Fibroblast of skin of scalp (primary cell): Measurements from ENCODE around the gene OXA1L.
"Not testable (repeated sequence)": the region's sequence is repeated elsewhere in the genome, so short reads cannot be mapped to it uniquely, and the experiment has no call there.

Source experiments
- DNase-seq: peaks from one replicate; pipeline ENCODE4 v3.0.0-alpha.2; 2013

The OXA1L gene

GRCh38 chr14:22769369-22769768 lies 2.9 kb downstream of the OXA1L start:
- DNase-seq = no peak

DNA sequence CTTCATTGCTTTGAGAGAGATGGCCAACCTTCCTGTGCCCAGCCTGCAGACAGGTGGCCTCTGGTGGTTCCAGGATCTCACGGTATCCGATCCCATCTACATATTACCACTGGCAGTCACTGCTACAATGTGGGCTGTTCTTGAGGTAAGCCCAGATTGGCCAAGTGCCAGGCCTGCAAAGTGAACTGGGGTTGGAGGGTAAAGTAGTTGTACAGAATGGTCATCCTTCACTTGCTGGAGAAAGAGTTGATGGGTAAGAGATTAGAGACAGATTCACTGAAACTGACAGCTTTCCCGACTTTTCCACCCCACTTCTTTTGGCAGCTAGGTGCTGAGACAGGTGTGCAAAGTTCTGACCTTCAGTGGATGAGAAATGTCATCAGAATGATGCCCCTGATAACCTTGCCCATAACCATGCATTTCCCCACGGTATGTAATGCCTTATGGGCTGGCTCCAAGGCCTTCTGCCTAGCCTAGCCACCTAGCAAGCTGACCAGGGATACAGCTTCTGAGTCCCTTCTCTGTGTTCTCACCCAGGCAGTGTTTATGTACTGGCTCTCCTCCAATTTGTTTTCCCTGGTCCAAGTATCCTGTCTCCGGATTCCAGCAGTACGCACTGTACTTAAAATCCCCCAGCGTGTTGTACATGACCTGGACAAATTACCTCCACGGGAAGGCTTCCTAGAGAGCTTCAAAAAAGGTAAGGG lies 4.1 kb downstream of the OXA1L start:
- no peak for DNase-seq

GRCh38 chr14:22772725-22773124 lies 6.2 kb downstream of the OXA1L start:
- no peak for DNase-seq

DNA sequence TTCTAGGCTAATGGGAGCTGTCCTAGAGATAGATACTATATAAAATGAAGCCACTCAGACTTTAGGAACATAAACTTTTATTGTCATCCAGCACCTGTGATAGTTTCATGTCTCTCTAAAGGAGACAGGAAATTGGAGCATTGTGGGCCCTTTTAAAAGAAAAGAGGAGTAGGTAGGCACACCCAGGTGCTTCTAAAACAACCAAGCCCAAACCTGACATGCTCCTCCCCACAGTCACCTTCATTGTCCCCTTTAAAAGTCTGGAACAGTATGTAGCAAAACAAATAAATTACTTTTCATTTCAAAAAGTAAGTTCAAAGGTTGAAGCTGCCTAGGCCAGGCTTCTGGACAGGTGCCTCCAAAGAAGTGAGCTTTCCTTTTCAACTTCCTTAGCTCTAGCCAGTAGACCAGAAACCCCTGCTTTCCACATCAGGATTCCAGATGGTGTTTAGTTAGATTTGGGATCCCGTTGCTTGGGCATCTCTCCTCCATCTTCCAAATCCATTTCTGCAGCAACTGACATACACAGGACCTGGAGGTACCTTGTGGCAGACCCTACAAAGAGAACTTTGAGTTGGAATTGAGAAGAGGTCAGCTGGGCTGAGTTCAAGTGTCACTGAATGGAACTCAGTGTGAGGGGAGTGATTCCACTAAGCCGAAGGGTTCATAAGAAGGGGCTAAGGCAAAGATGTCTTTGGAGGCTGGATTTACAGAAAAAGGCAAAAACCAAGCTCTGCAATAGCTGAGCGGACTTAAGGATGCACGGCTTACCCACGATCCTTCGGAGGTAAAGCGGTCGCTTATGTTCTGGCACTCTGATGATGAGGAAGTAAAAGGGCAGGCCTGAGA lies 6.9 kb downstream of the OXA1L start:
- no peak for DNase-seq

DNA sequence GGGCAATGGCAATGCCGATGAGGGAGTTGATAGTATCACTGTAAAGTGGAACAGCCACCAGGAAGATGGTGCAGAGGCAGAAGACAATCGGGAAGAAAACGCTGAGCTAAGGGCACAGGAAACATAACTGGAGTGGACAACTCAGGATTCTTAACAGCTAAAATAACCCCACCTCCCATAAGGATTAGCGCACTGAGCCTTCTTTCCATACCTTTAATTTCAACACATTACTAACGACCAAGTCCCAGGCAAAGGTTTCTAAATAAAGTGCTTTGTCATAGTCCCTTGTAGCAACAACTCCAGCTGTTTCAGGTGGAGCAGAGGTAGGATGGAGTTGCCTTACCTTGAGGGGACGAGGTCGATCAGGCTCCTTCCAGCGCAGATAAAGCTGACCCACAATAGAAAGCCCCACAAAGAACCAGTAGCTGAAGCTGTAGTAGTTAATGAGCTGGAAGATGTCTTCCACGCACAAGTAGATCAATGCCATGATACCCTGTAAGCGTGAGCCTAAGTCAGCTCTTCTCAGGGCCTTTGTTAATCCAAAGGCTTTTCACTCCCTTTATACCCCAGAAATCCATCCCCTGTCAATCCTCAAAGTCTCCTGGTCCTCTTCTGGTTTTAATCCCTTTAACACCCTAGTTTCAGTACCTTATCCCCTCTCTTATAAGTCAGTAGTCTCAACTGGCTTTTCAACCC lies 7.7 kb downstream of the OXA1L start:
- DNase-seq = no peak

- no peak for DNase-seq
Measured at GRCh38 chr14:22776215-22776614, 9.7 kb downstream of the OXA1L start.

- not testable (repeated sequence) for DNase-seq
Measured at GRCh38 chr14:22776849-22777248, 10.4 kb downstream of the OXA1L start.

GRCh38 chr14:22778084-22778483 lies 11.6 kb downstream of the OXA1L start:
- no peak for DNase-seq

- no peak for DNase-seq
Measured at GRCh38 chr14:22780105-22780679, 13.7 kb downstream of the OXA1L start.

GRCh38 chr14:22780941-22781300 lies 14.4 kb downstream of the OXA1L start:
- DNase-seq = no peak

DNA sequence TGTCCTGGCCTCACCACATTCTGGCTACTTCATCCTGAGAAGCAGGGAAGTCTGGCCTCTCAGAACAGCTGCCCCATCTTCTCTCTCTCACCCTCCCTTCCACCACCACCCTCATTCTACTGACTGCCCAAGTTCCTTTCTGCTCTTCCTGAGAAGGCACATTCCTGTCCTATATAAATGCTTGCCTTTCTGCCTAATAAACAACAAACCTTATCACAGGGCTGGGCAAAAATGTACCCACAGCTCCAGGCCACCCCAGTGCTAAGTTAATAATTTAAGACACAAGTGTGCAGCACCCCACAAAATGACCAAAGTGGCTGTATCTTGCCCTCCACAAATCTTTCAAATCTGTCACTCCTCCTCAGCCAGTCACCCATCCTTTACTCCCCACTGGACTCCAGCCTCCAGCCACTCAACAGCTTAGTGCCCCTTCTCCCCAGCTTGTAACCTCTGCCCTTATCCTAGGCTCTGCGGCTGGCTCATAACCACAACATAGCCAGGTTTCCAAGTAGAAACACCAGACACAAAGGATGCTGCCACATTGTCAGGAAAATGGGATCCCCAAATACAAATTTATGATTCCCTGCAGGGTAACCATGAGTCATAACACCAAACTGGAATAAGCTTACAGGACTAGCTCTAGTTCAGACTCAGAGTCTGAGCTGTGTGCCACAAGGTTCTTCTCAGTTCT lies 15.0 kb downstream of the OXA1L start:
- DNase-seq = peak; percentile 13

DNA sequence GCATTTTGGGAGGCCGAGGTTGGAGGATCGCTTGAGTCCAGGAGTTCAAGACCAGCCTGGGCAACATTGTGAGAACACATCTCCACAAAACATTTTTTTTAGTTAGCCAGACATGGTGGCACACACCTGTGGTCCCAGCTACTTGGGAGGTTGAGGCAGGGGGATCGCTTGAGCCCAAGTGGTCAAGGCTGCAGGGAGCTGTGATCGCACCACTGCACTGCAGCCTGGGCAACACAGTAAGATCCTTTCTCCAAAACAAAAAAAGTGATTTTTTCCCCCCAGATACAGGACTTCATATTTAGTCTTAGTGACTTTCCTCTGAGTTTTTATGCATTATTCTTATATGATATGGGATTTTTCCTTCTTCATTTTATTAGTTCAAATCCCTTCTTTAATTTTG lies 20.2 kb downstream of the OXA1L start:
- no peak for DNase-seq

DNA sequence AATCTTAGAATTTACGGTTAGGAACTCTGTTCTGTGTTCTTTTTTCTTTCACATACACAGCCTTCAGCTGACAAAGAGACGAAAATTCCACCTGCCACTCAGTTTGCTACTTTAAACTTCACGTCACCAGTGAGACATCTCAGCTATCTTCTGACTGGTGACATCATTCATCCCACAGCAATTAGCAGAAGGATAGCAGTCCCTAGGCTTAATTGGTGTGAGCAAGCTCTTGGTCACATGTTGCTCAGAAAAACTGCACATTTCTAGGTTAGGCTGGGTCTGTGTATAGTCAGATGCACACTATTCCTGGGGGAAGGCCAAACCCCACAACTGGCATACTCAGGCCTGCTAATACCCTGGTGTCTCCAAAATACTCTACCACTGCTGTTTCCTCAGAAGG lies 24.8 kb downstream of the OXA1L start:
- DNase-seq = peak; percentile 42

DNA sequence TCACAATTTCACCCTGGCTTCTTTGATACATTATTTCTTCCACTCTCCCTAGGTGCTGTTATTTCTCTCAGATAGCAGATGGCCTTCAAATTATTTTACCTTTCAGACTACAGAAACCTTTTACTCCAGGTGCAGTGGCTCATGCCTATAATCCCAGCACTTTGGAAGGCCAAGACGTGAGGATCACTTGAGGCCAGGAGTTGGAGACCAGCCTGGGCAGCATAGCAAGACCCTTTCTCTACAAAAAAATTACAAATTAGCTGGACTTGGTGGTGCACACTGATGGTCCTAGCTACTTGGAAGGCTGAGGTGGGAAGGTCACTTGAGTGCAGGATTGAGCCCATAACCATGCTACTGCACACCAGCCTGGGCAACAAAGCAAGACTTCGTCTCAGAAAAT lies 25.7 kb downstream of the OXA1L start:
- no peak for DNase-seq

DNA sequence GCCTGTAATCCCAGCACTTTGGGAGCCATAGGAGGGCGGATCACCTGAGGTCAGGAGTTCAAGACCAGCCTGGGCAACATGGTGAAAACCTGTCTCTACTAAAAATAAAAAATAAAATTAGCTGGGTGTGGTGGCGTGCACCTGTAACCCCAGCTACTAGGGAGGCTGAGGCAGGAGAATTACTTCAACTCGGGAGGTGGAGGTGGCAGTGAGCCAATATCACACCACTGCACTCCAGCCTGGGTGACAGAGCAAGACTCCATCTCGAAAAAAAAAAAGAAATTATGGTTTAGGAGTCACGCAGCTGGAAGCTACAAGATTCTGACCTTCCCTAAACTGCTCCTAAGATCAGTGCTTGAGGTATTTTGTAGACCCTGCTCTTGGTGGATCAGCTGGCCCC lies 27.1 kb downstream of the OXA1L start:
- not testable (repeated sequence) for DNase-seq

DNA sequence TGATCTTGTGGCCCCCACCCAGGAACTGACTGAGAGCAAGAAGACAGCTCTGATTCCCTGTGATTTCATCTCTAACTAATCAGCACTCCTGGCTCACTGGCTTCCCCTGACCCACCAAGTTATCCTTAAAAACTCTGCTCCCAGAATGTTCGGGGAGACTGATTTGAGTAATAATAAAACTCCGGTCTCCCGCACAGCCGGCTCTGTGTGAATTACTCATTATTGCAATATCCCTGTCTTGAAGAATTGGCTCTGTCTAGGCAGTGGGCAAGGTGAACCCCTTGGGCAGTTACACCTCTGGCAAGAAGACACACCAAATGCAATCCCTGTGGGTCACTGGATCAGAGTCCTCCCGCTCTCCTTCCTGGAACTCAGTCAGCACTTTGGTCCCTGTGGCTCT lies 27.5 kb downstream of the OXA1L start:
- no peak for DNase-seq

DNA sequence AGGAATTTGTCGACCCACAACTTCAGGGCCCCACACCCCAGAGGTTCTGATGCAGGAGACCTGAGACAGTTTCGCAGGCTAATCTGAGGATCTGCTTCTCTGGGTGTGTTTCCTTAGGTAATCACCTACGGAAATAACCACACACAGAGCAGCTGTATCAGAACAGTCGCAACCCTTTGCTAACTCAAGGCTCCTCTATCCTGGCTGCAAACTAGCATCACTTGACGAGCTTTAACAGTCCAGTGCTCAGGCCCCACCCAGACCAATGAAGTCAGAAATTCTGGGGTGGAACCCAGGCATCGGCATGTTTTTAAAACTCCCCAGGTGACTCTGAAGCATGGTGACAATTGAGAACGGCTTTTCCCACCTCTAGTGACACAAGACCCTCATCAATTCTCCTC lies 28.1 kb downstream of the OXA1L start:
- DNase-seq = no peak

GRCh38 chr14:22796087-22796707 lies 29.7 kb downstream of the OXA1L start:
- DNase-seq = no peak

DNA sequence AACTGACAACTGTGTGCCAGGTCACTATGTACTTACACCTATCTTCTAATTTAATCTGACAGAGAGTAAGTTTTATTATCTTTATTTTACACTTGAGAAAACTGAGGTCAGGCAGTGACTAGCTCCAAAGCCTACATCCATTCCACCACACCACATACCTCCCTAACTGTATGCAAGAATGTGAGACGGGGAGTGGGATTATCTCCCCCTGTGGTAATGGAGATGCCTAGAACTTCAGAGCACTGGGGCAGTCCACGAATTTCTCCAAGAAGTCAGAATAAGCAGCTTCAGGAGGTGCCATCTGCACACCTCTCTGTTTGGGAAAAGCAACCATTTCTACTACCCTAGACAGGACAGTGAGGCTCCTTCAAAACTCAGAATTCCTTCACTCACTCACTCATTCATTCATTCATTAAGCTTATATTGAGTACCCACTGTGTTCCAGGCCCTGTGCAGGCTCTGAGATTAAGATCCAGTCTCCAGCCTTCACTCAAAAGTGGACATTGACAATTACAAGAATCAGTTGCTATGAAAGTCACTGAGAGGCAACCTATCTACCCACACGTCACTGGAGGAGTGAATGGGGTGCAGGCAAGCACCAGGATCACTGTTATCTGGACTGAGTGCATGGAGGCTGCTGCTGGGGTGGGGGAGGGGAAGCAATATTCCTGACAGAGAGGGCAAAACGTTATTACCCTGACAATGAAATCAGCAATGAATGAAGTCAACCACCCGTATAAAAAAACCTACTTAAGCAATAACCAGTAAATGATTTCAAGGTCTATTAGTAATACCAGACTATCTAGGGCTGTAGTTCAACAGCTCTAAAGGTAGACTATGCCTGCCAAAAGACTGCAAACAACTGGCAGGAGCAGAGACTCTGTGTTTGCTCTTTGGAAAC lies 30.8 kb downstream of the OXA1L start:
- DNase-seq = no peak

GRCh38 chr14:22798528-22798927 lies 32.0 kb downstream of the OXA1L start:
- no peak for DNase-seq

DNA sequence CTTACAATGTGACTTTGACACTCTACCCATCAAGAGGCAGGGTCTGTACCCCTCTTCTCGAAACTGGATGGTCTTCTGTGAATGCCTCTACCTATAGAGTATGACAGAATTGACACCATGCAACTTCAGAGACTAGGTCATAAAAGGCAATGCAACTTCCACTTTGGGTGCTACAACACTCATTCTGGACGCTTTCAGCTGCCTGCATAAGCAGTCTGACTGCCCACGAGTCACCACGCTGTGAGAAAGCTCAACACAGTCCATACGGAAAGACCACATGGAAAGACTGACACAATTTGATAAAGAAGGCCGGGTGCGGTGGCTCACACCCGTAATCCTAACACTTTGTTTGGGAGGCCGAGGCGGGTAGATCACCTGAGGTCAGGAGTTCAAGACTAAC lies 33.9 kb downstream of the OXA1L start:
- DNase-seq = no peak
